Testis (tissue), 2 donors: Measurements from ENCODE around the gene CDYL2.

Experiments used
- POLR2A ChIP-seq: fragments of 450-650 bp; IDR thresholded peaks from one replicate; pipeline ENCODE4 v1.6.1; 2017; ENCODE audit warnings: antibody characterized with exemption, mild to moderate bottlenecking, moderate library complexity
- TF ChIP-seq, protein P1 (sequence below), 3 experiments: fragments of 450-650 bp in 2 of 3; fragments of 200-600 bp in 1 of 3; sonication (generic) in 1 of 3; IDR thresholded peaks; one replicate each; pipeline ENCODE4 v1.5.1; 2016 to 2019; ENCODE audit warnings: antibody characterized with exemption in 3 of 3, mild to moderate bottlenecking in 2 of 3, moderate library complexity in 1 of 3

GRCh38 chr16:80784951-80785350 is 19.4 kb downstream of the CDYL2 start:
- TF ChIP-seq, protein P1, sequence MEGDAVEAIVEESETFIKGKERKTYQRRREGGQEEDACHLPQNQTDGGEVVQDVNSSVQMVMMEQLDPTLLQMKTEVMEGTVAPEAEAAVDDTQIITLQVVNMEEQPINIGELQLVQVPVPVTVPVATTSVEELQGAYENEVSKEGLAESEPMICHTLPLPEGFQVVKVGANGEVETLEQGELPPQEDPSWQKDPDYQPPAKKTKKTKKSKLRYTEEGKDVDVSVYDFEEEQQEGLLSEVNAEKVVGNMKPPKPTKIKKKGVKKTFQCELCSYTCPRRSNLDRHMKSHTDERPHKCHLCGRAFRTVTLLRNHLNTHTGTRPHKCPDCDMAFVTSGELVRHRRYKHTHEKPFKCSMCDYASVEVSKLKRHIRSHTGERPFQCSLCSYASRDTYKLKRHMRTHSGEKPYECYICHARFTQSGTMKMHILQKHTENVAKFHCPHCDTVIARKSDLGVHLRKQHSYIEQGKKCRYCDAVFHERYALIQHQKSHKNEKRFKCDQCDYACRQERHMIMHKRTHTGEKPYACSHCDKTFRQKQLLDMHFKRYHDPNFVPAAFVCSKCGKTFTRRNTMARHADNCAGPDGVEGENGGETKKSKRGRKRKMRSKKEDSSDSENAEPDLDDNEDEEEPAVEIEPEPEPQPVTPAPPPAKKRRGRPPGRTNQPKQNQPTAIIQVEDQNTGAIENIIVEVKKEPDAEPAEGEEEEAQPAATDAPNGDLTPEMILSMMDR (IDR thresholded peaks at IDR 0.05): no peak
- no peak for TF ChIP-seq POLR2A
